ENCODE measurements around the gene FLT3LG. TPM values are rescaled to one million over a fixed set of nuclear protein-coding genes. Genes with fewer than 3 reads are reported as not detected.
"Not testable (repeated sequence)": the region's sequence is repeated elsewhere in the genome, so short reads cannot be mapped to it uniquely, and the experiment has no call there.

The FLT3LG gene
- total RNA-seq, 2 donors from 2014 or later = 0.52 to 0.66 TPM

- 1 to 3% methylated on average over 29 to 43 of the region's 43 CpGs for WGBS, 2 donors
- no peaks in the 10 kb centered on the region for H3K36me3 ChIP-seq (replicated peaks in 1 of 2; ENCODE audit: insufficient read depth in 1 of 2, low read depth in 2 of 2)
- peak overlapping the region in 3 of 4 donors; percentile 28 to 73 (median 59) for H3K27ac ChIP-seq
- intact Hi-C loops (cut with DNase I) = loop anchor here (5.0 kb wide), 1 partner anchor 51 kb away; no protein-coding TSS in a partner anchor
- peaks cover 15% of the 10 kb centered on the region for H3K4me1 ChIP-seq
- DNase-seq (peak; percentile 90 to 95 (median 93)), ATAC-seq (peak; percentile 66)
- no peaks in the 10 kb centered on the region for H3K9me3 ChIP-seq
- TF ChIP-seq POLR2A (IDR thresholded peaks at IDR 0.05) (no peak), CTCF (IDR thresholded peaks at IDR 0.05) (no peak)
- H3K27me3 ChIP-seq = peaks cover 0 to 30% of the 10 kb centered on the region in 2 donors
- H3K4me3 ChIP-seq = peak overlapping the region; percentile 20 to 25
Measured at GRCh38 chr19:49442771-49443365, 31.1 kb upstream of the FLT3LG start.

- peaks cover 15% of the 10 kb centered on the region for H3K4me1 ChIP-seq
- peak; percentile 63 to 98 (median 87) for TF ChIP-seq CTCF (IDR thresholded peaks at IDR 0.05)
- TF ChIP-seq POLR2A (IDR thresholded peaks at IDR 0.05) = peak in 2 of 3 donors; percentile 0 to 17
- WGBS, 2 donors = 0% methylated on average over 8 to 47 of the region's 47 CpGs
- H3K36me3 ChIP-seq (replicated peaks in 1 of 2; ENCODE audit: insufficient read depth in 1 of 2, low read depth in 2 of 2) = no peaks in the 10 kb centered on the region
- peaks cover 0 to 30% of the 10 kb centered on the region in 2 donors for H3K27me3 ChIP-seq
- no peaks in the 10 kb centered on the region for H3K9me3 ChIP-seq
- H3K27ac ChIP-seq = peak overlapping the region in 3 of 4 donors; percentile 28 to 73 (median 59)
- intact Hi-C loops (cut with DNase I) = loop anchor here (5.0 kb wide), 1 partner anchor 51 kb away; no protein-coding TSS in a partner anchor
- ATAC-seq (peak; percentile 90), DNase-seq (peak; percentile 95 to 97 (median 96))
- H3K4me3 ChIP-seq = peak overlapping the region; percentile 20 to 25
Measured at GRCh38 chr19:49443366-49444099, 30.5 kb upstream of the FLT3LG start.

GRCh38 chr19:49444100-49444700 lies 29.8 kb upstream of the FLT3LG start:
- H3K27ac ChIP-seq; ATAC-seq; H3K4me3 ChIP-seq; H3K9me3 ChIP-seq; H3K36me3 ChIP-seq (replicated peaks in 1 of 2; ENCODE audit: insufficient read depth in 1 of 2, low read depth in 2 of 2); DNase-seq: not testable (repeated sequence)
- WGBS, 2 donors = 47 to 73% methylated on average over 5 of the region's 5 CpGs
- Histone ChIP-seq H3K4me1 (peaks cover 17% of the 10 kb centered on the region), H3K27me3 (peaks cover 0 to 24% of the 10 kb centered on the region in 2 donors)
- TF ChIP-seq POLR2A (IDR thresholded peaks at IDR 0.05) = peak in 1 of 3 donors; percentile 2
- intact Hi-C loops (cut with DNase I) = loop anchor here (5.0 kb wide), 1 partner anchor 52 kb away; no protein-coding TSS in a partner anchor

- no peaks in the 10 kb centered on the region for H3K36me3 ChIP-seq (replicated peaks in 1 of 2; ENCODE audit: insufficient read depth in 1 of 2, low read depth in 2 of 2)
- H3K27ac ChIP-seq = no peak overlapping the region
- intact Hi-C loops (cut with DNase I) = no loop called here
- no peaks in the 10 kb centered on the region for H3K9me3 ChIP-seq
- DNase-seq = no peak
- H3K4me1 ChIP-seq = peaks cover 26% of the 10 kb centered on the region
- TF ChIP-seq POLR2A (IDR thresholded peaks at IDR 0.05) (no peak), CTCF (IDR thresholded peaks at IDR 0.05) (no peak)
- H3K27me3 ChIP-seq = peaks cover 0 to 11% of the 10 kb centered on the region in 2 donors
- 71 to 75% methylated on average over 3 of the region's 3 CpGs for WGBS, 2 donors
- no peak for ATAC-seq
- H3K4me3 ChIP-seq = no peak overlapping the region
Measured at GRCh38 chr19:49445997-49446396, 28.0 kb upstream of the FLT3LG start.
